HepG2 (cell line): Measurements from ENCODE around the gene NXT1.
A peak's percentile ranks its signal among the peaks of the same experiment; 100 is the strongest.

ENCODE experiments used
- SIN3A ChIP-seq: IDR thresholded peaks from 2 replicates; pipeline ENCODE4 v1.6.1; 2011; ENCODE audit warnings: low read depth, mild to moderate bottlenecking, control low read depth, low read length, borderline replicate concordance
- TF ChIP-seq, protein P1 (sequence below): sonication (generic); formaldehyde crosslinking; IDR thresholded peaks from 2 replicates; pipeline ENCODE4 v1.5.0; 2020; ENCODE audit warnings: mild to moderate bottlenecking, missing genetic modification reagents, moderate library complexity
- TF ChIP-seq, protein P2 (sequence below): sonication (generic); formaldehyde crosslinking; IDR thresholded peaks from 2 replicates; pipeline ENCODE4 v1.8.1; 2023; ENCODE audit warnings: mild to moderate bottlenecking, inconsistent platforms, moderate library complexity, missing genetic modification reagents, borderline replicate concordance

DNA sequence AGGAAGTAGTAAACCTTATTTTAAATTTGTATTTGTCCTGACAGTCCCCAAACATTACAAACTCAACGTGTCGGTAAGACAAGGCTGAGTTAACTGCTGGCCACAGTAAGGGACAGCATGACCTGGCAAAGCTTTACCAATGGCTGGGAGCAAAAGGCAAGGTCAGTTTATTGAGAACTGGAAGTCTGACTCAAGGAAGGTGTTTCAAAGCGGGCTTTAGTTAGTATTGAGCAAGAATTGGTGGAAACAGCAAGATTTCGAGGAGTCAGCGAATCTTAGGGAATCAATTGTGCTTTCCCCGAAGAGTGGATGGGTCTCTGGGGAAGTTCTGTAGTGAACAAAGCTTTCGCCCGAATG, 10.5 kb downstream of the NXT1 start:
- 0 out of 2 replicates have a peak, but pooled peaks have one; percentile 17 for TF ChIP-seq SIN3A
- TF ChIP-seq, protein P1, sequence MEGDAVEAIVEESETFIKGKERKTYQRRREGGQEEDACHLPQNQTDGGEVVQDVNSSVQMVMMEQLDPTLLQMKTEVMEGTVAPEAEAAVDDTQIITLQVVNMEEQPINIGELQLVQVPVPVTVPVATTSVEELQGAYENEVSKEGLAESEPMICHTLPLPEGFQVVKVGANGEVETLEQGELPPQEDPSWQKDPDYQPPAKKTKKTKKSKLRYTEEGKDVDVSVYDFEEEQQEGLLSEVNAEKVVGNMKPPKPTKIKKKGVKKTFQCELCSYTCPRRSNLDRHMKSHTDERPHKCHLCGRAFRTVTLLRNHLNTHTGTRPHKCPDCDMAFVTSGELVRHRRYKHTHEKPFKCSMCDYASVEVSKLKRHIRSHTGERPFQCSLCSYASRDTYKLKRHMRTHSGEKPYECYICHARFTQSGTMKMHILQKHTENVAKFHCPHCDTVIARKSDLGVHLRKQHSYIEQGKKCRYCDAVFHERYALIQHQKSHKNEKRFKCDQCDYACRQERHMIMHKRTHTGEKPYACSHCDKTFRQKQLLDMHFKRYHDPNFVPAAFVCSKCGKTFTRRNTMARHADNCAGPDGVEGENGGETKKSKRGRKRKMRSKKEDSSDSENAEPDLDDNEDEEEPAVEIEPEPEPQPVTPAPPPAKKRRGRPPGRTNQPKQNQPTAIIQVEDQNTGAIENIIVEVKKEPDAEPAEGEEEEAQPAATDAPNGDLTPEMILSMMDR (CRISPR knock-in tag) = no peak
- TF ChIP-seq, protein P2, sequence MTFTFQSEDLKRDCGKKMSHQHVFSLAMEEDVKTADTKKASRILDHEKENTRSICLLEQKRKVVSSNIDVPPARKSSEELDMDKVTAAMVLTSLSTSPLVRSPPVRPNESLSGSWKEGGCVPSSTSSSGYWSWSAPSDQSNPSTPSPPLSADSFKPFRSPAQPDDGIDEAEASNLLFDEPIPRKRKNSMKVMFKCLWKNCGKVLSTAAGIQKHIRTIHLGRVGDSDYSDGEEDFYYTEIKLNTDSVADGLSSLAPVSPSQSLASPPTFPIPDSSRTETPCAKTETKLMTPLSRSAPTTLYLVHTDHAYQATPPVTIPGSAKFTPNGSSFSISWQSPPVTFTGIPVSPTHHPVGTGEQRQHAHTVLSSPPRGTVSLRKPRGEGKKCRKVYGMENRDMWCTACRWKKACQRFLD (CRISPR knock-in tag) = no peak
